ENCODE data around the gene GRM1. TPM values are rescaled to one million over a fixed set of nuclear protein-coding genes. Genes with fewer than 3 reads are reported as not detected.

Gene GRM1
- total and polyA plus RNA-seq, 9 of the 15 experiments (the other 6 are each of a cell fraction or from before 2014, with no cell fraction given) = not detected

GRCh38 chr6:146302994-146303393 lies 274.1 kb downstream of the GRM1 start:
- FAIRE-seq (no peak), ATAC-seq (no peak), DNase-seq (ENCODE audit: extremely low read depth in 1 of 4, low spot score in 3 of 4) (no peak)
- H3K27me3 ChIP-seq (ENCODE audit: control insufficient read depth in 2 of 2, insufficient read depth in 2 of 2, low read length in 2 of 2) = no peaks in the 10 kb centered on the region
- H2AFZ ChIP-seq (ENCODE audit: low read depth, low read length) = no peak overlapping the region
- H3K79me2 ChIP-seq (ENCODE audit: control insufficient read depth, insufficient read depth, low read length) = no peaks in the 10 kb centered on the region
- TF ChIP-seq CLOCK (CRISPR knock-in tag; IDR thresholded peaks at IDR 0.05; ENCODE audit: borderline replicate concordance) = no peak
- TF ChIP-seq ZHX1 (conservative IDR thresholded peaks at IDR 0.05; ENCODE audit: low read length) = no peak
- TF ChIP-seq PKNOX1 (IDR thresholded peaks at IDR 0.05) = no peak
- no peak for TF ChIP-seq NCOA2 (IDR thresholded peaks at IDR 0.05; ENCODE audit: partially characterized antibody in 2 of 2)
- TF ChIP-seq ZNF57 (CRISPR knock-in tag; IDR thresholded peaks at IDR 0.05) = no peak
- TF ChIP-seq SREBF1 (IDR thresholded peaks at IDR 0.05; ENCODE audit: borderline replicate concordance, low read depth, low read length) = no peak
- H3K4me3 ChIP-seq = no peak overlapping the region
- H3K9me1 ChIP-seq (ENCODE audit: control insufficient read depth, insufficient read depth, low read length) = no peaks in the 10 kb centered on the region
- H3K27ac ChIP-seq (ENCODE audit: extremely low read depth, low read depth, low read length) = no peak overlapping the region
- intact Hi-C loops (cut with micrococcal nuclease) (no loop called here), in situ Hi-C loops (cut with MboI) (no loop called here)
- BruUV-seq (replicated peaks) = no TSS peak
- H3K4me1 ChIP-seq (replicated peaks in 1 of 2; ENCODE audit: control insufficient read depth in 2 of 2, insufficient read depth in 2 of 2, low read length in 2 of 2) = no peaks in the 10 kb centered on the region
- no peaks in the 10 kb centered on the region for H4K20me1 ChIP-seq (replicated peaks; ENCODE audit: control insufficient read depth, insufficient read depth, low read length)
- H3K36me3 ChIP-seq (ENCODE audit: control insufficient read depth, insufficient read depth, low read length) = no peaks in the 10 kb centered on the region
- H3K9me3 ChIP-seq (replicated peaks; ENCODE audit: control insufficient read depth, insufficient read depth, low read depth, low read length) = no peaks in the 10 kb centered on the region
- ChIA-PET POLR2A (no interaction called here), CTCF (ENCODE audit: low intra/inter-chr PET ratio) (no interaction called here)
- H3K4me2 ChIP-seq (ENCODE audit: insufficient read depth, low read length) = no peak overlapping the region
- no peak overlapping the region for H3K9ac ChIP-seq (ENCODE audit: insufficient read depth in 1 of 2, low read depth in 2 of 2, low read length in 2 of 2)
